ENCODE results near the gene PIK3R2. TPM values are rescaled to one million over a fixed set of nuclear protein-coding genes. Genes with fewer than 3 reads are reported as not detected.
"Not testable (repeated sequence)": the region's sequence is repeated elsewhere in the genome, so short reads cannot be mapped to it uniquely, and the experiment has no call there.

PIK3R2 gene
- polyA plus RNA-seq, 3 donors = 20.1 to 38.9 (median 30.4) TPM

DNA sequence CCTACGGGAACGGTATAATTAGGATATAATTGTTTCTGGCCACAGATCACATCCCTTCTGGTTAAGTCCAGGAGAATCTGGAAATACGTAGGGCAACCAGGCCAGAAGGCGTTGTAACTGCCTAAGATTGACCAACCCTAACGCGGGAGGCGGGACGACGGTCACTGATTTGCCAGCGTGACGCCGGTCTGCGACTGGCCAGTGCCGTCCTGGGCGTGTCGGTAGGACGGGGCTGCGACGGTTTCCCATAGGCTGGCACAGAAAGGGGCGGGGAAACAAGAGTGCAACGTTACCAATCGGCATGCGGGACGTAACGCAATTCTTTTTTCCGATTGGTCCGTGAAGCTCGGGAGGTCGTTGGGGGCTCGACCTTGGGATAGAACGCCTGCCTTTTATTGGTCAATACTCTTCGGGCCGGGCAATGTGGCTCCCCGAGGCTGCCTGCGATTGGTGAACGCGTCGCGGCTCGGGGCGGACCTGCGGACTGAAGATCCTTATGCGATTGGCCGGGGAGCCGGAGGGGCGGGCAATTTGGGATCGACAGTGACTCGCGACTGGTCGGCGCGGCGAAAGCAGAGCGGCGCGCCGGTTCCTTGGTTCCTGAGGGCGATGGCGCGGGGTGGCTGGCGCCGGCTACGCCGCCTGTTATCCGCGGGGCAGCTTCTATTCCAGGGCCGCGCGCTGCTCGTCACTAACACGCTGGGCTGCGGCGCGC is 39.9 kb downstream of the PIK3R2 start, which contains the start of gene MPV17L2:
Gene MPV17L2, plus strand, starts transcription at position 546 of the 715 bp plus-strand sequence. Its CDS starts 64 bp downstream, at position 610.
- peak; percentile 98 to 100 (median 100) for DNase-seq (ENCODE audit: extremely low read depth in 1 of 11, low read depth in 9 of 11, low spot score in 4 of 11)

DNA sequence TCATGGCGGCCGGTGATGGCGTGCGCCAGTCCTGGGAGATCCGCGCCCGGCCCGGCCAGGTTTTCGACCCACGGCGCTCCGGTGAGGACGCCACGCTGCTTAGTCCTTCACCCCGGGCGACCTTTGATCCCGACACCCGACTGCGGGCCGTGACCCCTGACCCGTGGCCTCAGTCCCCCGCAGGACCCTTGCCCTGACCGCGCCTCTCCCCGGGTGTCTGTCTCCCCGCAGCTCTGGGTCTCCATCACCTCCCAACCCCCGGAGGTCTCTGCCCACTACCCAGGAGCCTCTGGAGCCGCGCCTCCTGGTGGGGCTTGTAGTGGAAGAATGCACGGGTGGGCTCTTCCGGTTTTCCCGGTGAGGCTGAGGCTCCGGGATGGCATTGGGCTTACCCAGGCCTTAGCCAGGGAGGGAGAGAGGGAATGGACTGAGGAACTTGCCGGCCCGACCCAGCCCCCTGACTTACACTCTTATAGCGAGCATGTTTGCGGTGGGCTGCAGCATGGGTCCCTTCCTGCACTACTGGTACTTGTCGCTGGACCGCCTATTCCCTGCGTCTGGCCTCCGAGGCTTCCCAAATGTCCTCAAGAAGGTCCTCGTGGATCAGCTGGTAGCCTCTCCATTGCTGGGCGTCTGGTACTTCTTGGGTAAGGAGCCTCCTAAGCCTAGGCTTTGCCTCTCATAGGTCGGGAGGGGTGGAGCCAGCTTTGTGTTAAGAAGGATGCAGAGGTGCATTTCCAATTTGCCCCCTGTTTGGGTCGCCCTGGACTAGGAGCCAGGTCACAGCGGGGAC is 40.6 kb downstream of the PIK3R2 start:
- DNase-seq (ENCODE audit: extremely low read depth in 1 of 11, low read depth in 9 of 11, low spot score in 4 of 11) = no peak

DNA sequence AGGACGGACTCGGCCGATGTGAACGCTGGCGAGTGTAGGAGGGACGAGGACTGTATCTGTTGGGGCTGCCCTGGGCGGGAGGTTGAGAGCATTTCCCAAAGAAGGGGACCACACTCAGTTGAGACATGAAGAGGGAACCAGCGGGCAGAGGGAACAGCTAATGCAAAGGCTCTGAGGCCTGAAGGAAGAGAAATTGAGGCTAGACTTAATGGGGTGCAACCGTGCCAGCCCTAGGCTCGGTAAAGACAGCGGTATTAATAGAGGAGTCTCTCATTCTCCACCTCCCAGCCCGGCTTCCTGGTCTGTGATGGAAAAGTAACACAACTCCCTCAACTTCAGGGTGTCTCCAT is 41.2 kb downstream of the PIK3R2 start:
- DNase-seq (ENCODE audit: extremely low read depth in 1 of 11, low read depth in 9 of 11, low spot score in 4 of 11) = no peak

DNA sequence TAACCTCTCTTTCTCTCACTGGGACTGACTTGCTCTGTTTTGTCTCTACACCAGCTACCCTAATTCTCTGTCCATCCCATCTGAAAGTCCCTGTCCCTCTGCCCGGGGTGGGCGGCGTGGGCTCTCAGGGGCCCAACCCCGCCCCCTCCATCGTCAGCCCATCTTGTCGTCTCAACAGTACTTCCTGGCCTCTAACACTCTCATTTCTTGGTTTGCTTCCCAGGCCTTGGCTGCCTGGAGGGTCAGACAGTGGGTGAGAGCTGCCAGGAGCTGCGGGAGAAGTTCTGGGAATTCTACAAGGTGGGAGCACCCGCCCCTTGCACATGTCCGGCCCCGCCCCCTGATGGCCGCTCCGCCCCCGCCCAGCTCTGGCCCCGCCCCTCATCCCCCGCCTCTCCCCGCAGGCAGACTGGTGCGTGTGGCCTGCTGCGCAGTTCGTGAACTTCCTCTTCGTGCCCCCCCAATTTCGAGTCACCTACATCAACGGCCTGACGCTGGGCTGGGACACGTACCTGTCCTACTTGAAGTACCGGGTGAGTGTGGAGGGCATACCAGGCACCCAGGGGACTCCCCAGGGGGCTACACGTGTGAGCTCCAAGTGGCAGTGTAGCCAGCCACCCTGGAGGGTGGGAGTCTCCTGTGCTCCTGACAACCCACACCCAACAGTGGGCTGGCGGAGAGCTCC is 41.7 kb downstream of the PIK3R2 start:
- DNase-seq (ENCODE audit: extremely low read depth in 1 of 11, low read depth in 9 of 11, low spot score in 4 of 11) = no peak

DNA sequence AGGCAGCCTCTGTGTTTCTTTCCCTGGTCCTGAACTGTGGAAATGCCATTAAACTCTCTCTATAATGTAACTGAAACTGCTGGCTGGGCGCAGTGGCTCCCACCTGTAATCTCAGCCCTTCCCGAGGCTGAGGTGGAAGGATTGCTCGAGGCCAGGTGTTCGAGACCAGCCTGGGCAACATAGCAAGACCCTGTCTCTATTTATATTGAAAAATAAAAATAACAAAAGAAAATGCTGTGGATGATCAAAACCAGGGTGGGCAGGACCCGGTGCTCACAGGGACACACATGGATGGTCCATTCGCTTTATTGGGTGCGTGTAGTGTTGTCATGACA is 43.5 kb downstream of the PIK3R2 start:
- DNase-seq (ENCODE audit: extremely low read depth in 1 of 11, low read depth in 9 of 11, low spot score in 4 of 11) = no peak

DNA sequence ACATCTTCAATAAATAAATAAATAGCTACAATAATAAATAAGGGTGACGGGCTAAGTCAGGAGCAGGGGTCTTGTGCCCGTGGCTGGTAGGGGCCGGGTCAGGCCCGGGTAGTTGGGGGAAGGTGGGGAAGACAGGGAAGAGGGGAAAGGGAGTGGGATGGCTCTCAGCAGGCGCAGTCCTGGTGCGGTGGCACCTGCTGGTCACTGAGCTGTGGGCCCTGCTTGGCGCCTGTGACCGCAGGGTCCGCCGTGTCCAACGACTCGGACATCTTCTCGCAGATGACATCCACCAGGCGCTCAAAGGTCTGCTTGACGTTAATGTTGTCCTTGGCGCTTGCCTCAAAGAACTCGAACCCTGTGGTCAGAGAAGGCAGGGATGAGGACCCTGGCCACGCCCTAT is 44.3 kb downstream of the PIK3R2 start:
- no peak for DNase-seq (ENCODE audit: extremely low read depth in 1 of 11, low read depth in 9 of 11, low spot score in 4 of 11)

DNA sequence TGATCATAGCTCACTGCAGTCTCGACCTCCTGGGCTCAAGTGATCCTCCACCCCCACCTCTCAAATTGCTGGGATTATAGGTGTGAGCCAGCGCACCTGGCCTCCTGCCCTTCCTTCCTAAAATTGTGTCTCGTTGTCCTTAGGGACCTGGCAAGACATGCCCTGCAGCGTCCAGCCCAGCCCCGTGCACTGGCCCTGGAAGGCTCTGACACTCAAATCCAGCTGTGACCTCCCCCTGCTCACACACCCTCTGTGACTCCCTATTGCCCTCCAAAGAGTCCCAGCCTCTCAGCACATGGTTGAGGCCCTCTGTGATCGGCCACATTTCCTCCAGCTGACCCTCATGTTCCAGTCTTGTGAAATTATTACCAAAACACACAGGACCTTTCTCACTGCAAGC is 45.0 kb downstream of the PIK3R2 start:
- no peak for DNase-seq (ENCODE audit: extremely low read depth in 1 of 11, low read depth in 9 of 11, low spot score in 4 of 11)

DNA sequence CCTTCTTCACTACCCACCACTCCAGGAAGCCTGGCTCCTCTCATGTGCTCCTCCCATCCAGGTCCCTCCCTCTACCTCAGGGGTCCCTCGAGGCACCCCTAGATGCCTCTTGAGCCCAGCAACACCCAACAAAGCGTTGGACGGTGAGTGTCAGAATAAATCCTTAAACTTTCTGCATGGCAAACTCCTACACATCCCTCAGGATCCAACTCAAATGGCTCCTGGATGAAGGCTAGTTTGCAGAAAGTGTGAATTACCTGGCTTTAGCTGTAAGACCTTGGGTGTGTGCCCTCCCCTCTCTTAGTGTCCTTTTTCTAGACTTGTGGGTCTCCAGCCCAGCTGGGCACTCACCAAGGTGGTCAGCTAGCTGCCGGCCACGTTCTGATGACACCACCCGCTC is 45.4 kb downstream of the PIK3R2 start:
- DNase-seq (ENCODE audit: extremely low read depth in 1 of 11, low read depth in 9 of 11, low spot score in 4 of 11) = no peak

DNA sequence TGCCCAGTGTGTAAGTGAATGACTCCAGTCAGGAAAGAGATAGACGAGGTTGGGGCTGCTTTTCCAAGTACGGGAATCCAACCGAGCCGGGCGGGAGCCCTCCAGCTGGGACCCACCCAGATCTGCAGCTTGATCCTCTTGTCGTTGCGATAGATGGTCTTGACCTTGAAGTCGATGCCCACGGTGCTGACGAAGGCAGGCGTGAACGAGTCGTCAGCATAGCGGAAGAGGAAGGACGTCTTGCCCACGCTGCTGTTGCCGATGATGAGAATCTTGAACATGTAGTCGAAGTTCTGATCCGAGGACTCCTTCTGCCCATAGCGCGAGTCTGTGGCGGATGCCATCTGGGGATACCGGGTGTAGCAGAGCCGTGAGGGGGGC is 49.4 kb downstream of the PIK3R2 start:
- no peak for DNase-seq (ENCODE audit: extremely low read depth in 1 of 11, low read depth in 9 of 11, low spot score in 4 of 11)

DNA sequence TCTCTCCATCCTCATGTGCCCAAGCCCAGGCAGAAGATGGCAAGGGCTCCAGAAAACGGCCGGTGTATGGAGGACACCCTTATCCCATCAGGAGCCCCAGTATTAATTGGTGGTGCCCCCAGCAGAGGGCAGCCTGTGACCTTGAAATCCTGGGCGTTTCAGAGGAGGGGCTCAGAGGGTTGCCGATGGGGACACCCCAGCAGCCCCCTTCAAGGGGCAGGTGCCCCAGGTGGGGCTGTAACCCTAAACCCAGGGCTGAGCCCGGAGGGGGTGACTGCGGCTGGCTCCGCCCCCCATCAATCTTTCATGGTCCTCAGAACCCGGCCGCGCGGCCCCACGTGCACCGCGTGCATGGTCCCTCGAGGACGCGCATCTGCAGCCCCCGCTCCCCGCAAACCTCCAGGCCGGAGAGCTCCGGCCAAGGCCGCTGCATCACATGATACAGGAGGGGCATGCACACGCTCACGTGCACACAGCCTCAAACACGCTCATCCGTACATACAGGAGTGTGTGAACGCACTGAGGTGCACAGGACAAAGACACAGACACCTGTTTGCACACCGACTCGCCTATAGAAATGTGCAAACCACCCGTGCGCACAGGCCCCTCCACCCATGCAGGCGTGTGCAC is 49.9 kb downstream of the PIK3R2 start:
- DNase-seq (ENCODE audit: extremely low read depth in 1 of 11, low read depth in 9 of 11, low spot score in 4 of 11) = no peak

DNA sequence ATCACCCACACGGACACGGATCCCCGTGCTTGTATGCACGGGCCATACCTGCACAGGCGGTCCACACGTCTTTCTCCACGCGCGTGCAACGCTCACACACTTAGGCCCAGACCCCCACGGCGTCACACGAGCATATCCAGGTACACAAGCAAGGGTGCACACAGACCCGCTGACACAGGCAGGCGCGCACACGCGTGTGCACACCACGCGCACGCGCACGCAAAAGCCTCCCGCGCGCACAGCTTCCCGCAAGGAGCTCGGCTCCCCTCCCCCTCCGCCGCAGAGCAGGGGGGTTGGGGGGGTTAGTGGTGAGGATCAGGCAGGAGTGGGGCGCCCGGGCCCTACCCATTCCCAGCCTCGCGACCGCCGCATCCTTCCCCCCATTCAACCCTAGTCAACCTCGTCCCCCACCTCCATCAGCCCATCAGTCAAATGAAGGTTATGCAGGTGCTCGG is 50.5 kb downstream of the PIK3R2 start:
- DNase-seq (ENCODE audit: extremely low read depth in 1 of 11, low read depth in 9 of 11, low spot score in 4 of 11) = no peak

DNA sequence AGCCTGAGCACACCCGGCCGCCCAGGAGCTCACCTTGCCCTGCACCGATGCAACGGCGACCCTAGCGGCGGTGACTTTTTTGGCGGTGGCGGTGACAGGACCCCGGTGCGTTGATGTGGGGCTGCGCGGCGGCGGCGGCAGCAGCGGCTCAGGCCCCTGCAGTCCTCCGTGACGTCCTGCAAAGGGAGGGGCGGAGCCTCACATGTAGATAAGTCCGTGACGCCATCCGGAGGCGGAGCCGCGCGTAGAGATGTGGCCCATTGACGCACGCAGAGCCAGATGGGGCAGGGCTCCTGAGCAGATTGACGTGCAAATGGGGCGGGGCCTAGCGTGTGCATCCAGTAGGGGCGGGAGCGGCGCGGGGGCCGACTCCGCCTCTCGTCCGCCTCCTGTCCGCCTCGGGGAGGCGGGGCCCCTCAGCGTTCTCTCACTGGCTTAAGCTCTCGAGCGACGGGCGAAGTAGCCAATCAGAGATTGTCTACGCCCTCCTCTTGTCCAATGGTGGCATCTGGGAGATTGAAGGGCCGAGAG is 51.0 kb downstream of the PIK3R2 start, which contains the start of gene RAB3A:
Gene RAB3A, minus strand, starts transcription at position 180 of the 531 bp plus-strand sequence. CDS start 1,302 bp downstream, outside the sequence.
- DNase-seq (ENCODE audit: extremely low read depth in 1 of 11, low read depth in 9 of 11, low spot score in 4 of 11) = peak; percentile 100

DNA sequence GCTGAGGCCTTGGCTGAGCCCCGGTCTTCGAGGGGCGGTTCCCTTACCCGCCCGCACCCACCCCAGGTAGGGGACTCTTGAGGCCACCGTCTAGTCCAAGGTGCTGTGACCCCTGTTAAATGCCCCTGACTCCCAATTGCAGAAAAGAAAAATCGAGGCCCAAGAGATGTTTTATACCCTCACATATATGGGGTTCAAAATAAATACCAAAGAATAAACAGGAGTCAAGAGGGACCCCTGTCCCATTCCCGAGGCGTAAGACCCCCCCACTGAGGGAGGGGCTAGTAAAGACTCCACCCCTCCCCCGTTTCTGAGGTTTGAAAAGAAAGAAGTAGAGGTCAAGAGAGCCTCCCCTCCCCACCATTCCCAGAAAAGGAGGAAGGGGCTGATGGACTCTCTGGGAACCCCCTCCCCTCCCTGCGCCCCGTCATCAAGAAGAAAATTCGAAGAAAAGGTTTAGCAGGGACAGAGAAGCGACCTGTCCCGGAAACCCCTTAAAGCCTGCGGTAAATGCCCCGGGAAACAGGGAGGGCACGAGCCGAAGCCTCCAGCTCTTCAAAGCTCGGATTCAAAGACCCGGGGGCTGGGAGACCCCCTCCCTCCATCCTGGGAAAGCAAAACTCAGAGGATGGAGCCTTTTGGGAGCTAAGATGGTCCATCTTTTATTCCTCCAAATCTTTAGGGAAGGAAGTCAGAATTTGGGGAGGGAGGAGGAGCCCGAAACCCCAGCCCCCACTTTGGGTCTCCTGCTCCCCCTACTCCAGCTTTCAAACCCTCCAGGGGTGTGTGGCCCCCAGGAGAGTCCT is 51.6 kb downstream of the PIK3R2 start:
- peak in 10 of 11 donors; percentile 76 to 96 (median 85) for DNase-seq (ENCODE audit: extremely low read depth in 1 of 11, low read depth in 9 of 11, low spot score in 4 of 11)

DNA sequence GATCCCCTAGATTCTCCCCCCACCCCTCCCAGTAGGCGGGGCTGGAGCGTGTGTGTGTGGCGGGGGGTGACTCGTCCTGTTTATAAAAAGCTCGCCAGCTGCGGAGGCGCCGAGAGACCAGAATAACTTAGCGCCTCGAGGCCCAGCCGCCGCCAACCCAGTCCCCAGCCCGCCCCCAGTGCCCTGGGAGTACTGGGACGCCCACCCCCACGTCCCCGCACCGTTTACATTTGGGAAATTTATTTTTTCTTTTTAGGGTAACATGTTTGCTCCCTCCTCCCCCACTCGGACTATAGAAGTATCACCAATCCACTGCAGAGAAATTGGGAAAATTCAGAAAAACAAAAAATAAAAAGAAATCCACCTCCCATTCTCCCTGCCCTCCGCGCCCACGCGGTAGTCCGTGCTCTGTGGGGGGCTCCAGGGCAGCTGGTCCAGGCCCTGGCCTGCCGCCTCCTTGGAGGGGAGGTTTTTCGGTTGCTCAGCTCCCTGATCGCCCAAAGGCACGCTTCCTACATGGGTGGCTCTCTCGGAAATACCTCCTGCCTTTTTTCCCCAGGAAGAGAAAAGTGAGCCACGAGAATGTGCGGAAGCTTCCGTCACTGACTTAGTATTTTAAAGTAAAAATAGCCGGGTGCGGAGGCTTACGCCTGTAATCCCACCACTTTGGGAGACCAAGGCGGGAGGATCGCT is 52.4 kb downstream of the PIK3R2 start:
- DNase-seq (ENCODE audit: extremely low read depth in 1 of 11, low read depth in 9 of 11, low spot score in 4 of 11) = peak in 3 of 11 donors; percentile 67 to 83 (median 70)

DNA sequence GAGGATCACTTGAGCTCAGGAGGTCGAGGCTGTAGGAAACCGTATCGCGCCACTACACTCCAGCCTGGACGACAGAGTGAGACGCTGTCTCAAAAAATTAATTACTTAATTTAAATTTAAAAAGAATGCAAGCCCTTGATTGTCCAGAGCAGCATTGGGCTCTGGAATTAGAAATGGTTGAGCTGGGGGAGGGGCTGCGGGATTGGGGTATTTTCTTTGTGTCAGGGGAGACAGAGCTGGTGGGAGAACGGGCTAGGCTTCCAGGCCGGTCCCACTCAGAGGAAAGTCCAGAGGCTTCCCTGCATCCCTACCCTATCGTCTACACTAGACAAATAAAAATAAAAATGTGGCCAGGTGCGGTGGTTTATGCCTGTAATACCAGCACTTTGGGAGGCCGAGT is 53.1 kb downstream of the PIK3R2 start:
- no peak for DNase-seq (ENCODE audit: extremely low read depth in 1 of 11, low read depth in 9 of 11, low spot score in 4 of 11)

DNA sequence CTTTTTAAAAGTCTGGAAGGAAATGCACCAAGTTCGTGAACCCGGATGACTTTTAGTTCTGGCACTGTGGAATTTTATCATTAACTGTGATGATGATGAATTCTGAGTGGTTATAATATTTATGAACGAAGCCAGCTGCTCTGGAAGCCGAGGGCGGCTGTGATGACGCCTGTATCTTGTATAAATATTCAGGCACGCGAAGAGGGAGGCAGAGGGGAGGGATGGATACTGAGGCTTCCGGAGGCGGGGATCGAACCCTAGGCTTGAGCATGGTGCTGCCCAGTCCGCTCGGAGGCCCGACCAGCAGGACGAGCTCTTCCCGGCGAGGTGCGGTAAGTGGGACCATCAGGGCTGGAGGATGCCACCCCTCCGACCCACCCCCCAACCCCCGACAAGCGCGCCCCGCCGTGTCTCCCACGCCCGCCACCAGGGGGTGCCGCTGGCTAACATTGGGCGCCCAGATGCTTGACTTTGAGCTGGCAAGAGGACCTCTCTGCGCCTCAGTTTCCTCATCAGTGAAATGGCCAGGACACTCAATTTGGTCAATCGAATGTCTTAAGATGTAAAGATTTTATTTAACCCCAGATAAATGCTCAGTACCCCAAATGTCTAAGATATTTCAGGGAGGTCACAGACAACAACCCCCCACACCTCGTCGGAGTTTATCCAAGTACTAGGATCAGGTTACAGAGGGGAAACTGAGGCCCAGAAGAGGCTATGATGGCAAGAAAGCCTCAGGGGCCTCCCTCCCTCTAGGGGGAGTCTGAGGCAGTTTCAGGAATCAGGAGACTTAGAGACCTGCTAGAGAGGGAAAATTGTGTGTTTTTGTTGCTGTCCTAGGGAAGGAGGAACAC is 55.4 kb downstream of the PIK3R2 start:
- DNase-seq (ENCODE audit: extremely low read depth in 1 of 11, low read depth in 9 of 11, low spot score in 4 of 11) = no peak

DNA sequence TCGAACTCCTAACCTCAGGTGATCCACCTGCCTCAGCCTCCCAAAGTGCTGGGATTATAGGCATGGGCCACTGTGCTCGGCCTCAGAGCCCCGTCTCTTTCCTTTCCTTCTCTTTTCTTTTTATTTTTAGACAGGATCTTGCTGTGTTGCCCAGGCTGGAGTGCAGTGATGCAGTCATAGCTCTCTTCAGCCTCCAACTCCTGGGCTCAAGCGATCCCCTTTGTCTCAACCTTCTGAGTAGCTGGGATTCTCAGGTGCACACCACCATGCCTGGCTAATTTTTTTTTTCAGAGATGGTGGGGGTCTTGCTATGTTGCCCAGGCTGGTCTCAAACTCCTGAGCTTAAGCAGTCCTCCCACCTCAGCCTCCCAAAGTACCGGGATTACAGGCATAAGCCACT is 56.9 kb downstream of the PIK3R2 start:
- DNase-seq (ENCODE audit: extremely low read depth in 1 of 11, low read depth in 9 of 11, low spot score in 4 of 11) = not testable (repeated sequence)

Data from renal cortex interstitium (tissue), 11 donors.